IMR-90 (cell line): ENCODE data around the gene SARM1. TPM values are rescaled to one million over a fixed set of nuclear protein-coding genes. Genes with fewer than 3 reads are reported as not detected.

Source experiments
- ATAC-seq: fragments of 200-7000 bp; cut with Tn5 transposase; 2 replicates; pipeline ENCODE4 v1.9.1; 2020; ENCODE audit warnings: low read depth, mild to moderate bottlenecking, moderate library complexity
- BruUV-seq: library from RNA; stranded (reverse); fragments of 400-500 nt; replicated peaks from 2 replicates; lab custom pipeline; 2021; lab: Mats Ljungman, UMichigan
- CTCF ChIA-PET: fragments of 300-600 bp; formaldehyde crosslinking; extraction: SDS; loops from one replicate; lab custom pipeline; 2021; ENCODE audit warnings: antibody characterized with exemption; lab: Yijun Ruan, JAX
- POLR2A ChIA-PET: fragments of 300-600 bp; sonication (Branson Sonifier 250); formaldehyde crosslinking; loops from one replicate; lab custom pipeline; 2022; ENCODE audit warnings: antibody characterized with exemption; ENCODE audit not compliant: unreplicated experiment; lab: Charles Lee
- DNase-seq: peaks from one replicate; pipeline ENCODE4 v3.0.0; 2013
- H2AFZ ChIP-seq: replicated peaks from 2 replicates; pipeline ENCODE3; 2013; ENCODE audit warnings: low read length, mild to moderate bottlenecking; ENCODE audit not compliant: poor library complexity
- H2AK5ac ChIP-seq: 2 replicates; pipeline ENCODE4 v1.6.1; 2013; ENCODE audit warnings: low read depth, low read length, inconsistent platforms
- H2AK9ac ChIP-seq: replicated peaks from 2 replicates; pipeline ENCODE3; 2013; ENCODE audit warnings: mild to moderate bottlenecking, low read depth, low read length, moderate library complexity; ENCODE audit not compliant: poor library complexity
- H2BK120ac ChIP-seq: 2 replicates; pipeline ENCODE4 v1.6.1; 2013; ENCODE audit warnings: low read depth, low read length, inconsistent platforms
- H2BK15ac ChIP-seq: 3 replicates; pipeline ENCODE4 v1.6.1; 2013; ENCODE audit warnings: low read depth, low read length, inconsistent platforms
- H2BK20ac ChIP-seq: 2 replicates; pipeline ENCODE4 v1.6.1; 2013; ENCODE audit warnings: low read depth, mild to moderate bottlenecking, inconsistent platforms, low read length, moderate library complexity
- H2BK5ac ChIP-seq: 2 replicates; pipeline ENCODE4 v1.6.1; 2013; ENCODE audit warnings: mild to moderate bottlenecking, low read depth, low read length, inconsistent platforms; ENCODE audit not compliant: poor library complexity, severe bottlenecking
- H3K14ac ChIP-seq: replicated peaks from 2 replicates; pipeline ENCODE4 v1.6.1; 2013; ENCODE audit warnings: low read depth, low read length, inconsistent platforms
- H3K18ac ChIP-seq: 2 replicates; pipeline ENCODE4 v1.6.1; 2013; ENCODE audit warnings: low read depth, low read length, control low read depth
- H3K23ac ChIP-seq: 2 replicates; pipeline ENCODE4 v1.6.1; 2013; ENCODE audit warnings: low read depth, low read length, inconsistent platforms
- H3K27ac ChIP-seq: 2 replicates; pipeline ENCODE4 v1.5.1; 2013; ENCODE audit warnings: mild to moderate bottlenecking, control low read depth, low read length; ENCODE audit not compliant: insufficient read depth
- H3K27me3 ChIP-seq: 2 replicates; pipeline ENCODE4 v1.6.1; 2013; ENCODE audit warnings: low read length; ENCODE audit not compliant: control insufficient read depth, insufficient read depth
- H3K36me3 ChIP-seq: 2 replicates; pipeline ENCODE4 v1.6.1; 2013; ENCODE audit warnings: low read length, mixed read lengths; ENCODE audit not compliant: control insufficient read depth, insufficient read depth
- H3K4ac ChIP-seq: 2 replicates; pipeline ENCODE4 v1.6.1; 2013; ENCODE audit warnings: low read depth, low read length, inconsistent platforms
- H3K4me1 ChIP-seq: 2 replicates; pipeline ENCODE4 v1.6.1; 2013; ENCODE audit warnings: low read length, mixed read lengths; ENCODE audit not compliant: control insufficient read depth, insufficient read depth
- H3K4me2 ChIP-seq: 2 replicates; pipeline ENCODE4 v1.6.1; 2013; ENCODE audit warnings: low read depth, mild to moderate bottlenecking, control low read depth, low read length, moderate library complexity
- H3K4me3 ChIP-seq: 2 replicates; pipeline ENCODE4 v1.5.1; 2013; ENCODE audit warnings: low read depth, mild to moderate bottlenecking, control low read depth, low read length, moderate library complexity; ENCODE audit not compliant: insufficient read depth
- H3K56ac ChIP-seq: 2 replicates; pipeline ENCODE4 v1.6.1; 2013; ENCODE audit warnings: low read length, inconsistent platforms; ENCODE audit not compliant: insufficient read depth; ENCODE audit errors: extremely low read depth
- H3K79me1 ChIP-seq, 2 experiments: 2 replicates each; pipeline ENCODE4 v1.6.1; 2013; ENCODE audit warnings: low read length in 2 of 2, inconsistent platforms in 1 of 2, low read depth in 1 of 2
- H3K9ac ChIP-seq: 2 replicates; pipeline ENCODE4 v1.6.1; 2013; ENCODE audit warnings: low read depth, low read length, control low read depth
- H3K9me1 ChIP-seq: 2 replicates; pipeline ENCODE4 v1.6.1; 2013; ENCODE audit warnings: low read length, inconsistent platforms; ENCODE audit not compliant: insufficient read depth
- H3K9me3 ChIP-seq: 2 replicates; pipeline ENCODE4 v1.6.1; 2013; ENCODE audit warnings: low read length; ENCODE audit not compliant: control insufficient read depth, insufficient read depth
- H4K20me1 ChIP-seq: 2 replicates; pipeline ENCODE4 v1.6.1; 2013; ENCODE audit warnings: low read length, inconsistent platforms; ENCODE audit not compliant: insufficient read depth
- H4K5ac ChIP-seq: 2 replicates; pipeline ENCODE4 v1.6.1; 2013; ENCODE audit warnings: mild to moderate bottlenecking, low read depth, low read length, control low read depth
- H4K8ac ChIP-seq, 2 experiments: 2 replicates each; pipeline ENCODE4 v1.6.1; 2013; ENCODE audit warnings: low read depth in 2 of 2, low read length in 2 of 2, control low read depth in 1 of 2, inconsistent platforms in 1 of 2
- H4K91ac ChIP-seq: 2 replicates; pipeline ENCODE4 v1.6.1; 2013; ENCODE audit warnings: low read depth, low read length, inconsistent platforms; ENCODE audit not compliant: insufficient read depth
- MAZ ChIP-seq: IDR thresholded peaks from 2 replicates; pipeline ENCODE4 v1.6.1; 2012; ENCODE audit warnings: low read depth, mild to moderate bottlenecking, low read length, improper control_type of control experiment, moderate library complexity, borderline replicate concordance
- MXI1 ChIP-seq: IDR thresholded peaks from 2 replicates; pipeline ENCODE4 v1.6.1; 2012; ENCODE audit warnings: low read depth, mild to moderate bottlenecking, low read length, moderate library complexity, borderline replicate concordance
- POLR2A ChIP-seq: IDR thresholded peaks from 2 replicates; pipeline ENCODE4 v1.6.1; 2012; ENCODE audit warnings: mild to moderate bottlenecking, low read depth, low read length
- RAD21 ChIP-seq: IDR thresholded peaks from 2 replicates; pipeline ENCODE4 v1.6.1; 2012; ENCODE audit warnings: low read length, improper control_type of control experiment
- SMC3 ChIP-seq: fragments of 150-350 bp; IDR thresholded peaks from 2 replicates; pipeline ENCODE4 v1.6.1; 2016; ENCODE audit warnings: low read depth, mild to moderate bottlenecking, antibody characterized with exemption, low read length, moderate library complexity
- WGBS, 2 experiments: methylation state at CpG; one replicate each; pipeline versions ENCODE4 v1.1.5 to v1.1.7; 2013; ENCODE audit warnings: missing lambda C conversion rate in 2 of 2; ENCODE audit not compliant: insufficient read length in 1 of 2; ENCODE audit errors: extremely low coverage in 2 of 2; 5-methylcytosine and 5-hydroxymethylcytosine counted together
- dilution Hi-C: fragments of 300-500 bp; cut with HindIII; formaldehyde crosslinking; loops from one replicate; pipeline ENCODE4 v1.14.3; 2018; ENCODE audit warnings: low sequenced_read_pairs; ENCODE audit not compliant: unreplicated experiment
- in situ Hi-C: fragments of 300-500 bp; cut with MboI; formaldehyde crosslinking; loops from 3 replicates; pipeline ENCODE4 v1.14.3; 2019; ENCODE audit warnings: low sequenced_read_pairs, inconsistent platforms, mixed read lengths
- intact Hi-C: fragments of 100-400 bp; cut with micrococcal nuclease; formaldehyde crosslinking; loops from 2 replicates; pipeline ENCODE4 v1.10.0; 2022
- polyA plus RNA-seq, 3 experiments: library from polyadenylated mRNA; depleted of rRNA; stranded (reverse); fragments of >200 nt; gene quantifications; 2 replicates each; pipeline ENCODE4 v1.2.3, GENCODE V29; 2012; ENCODE audit warnings: low replicate concordance in 1 of 3
- total RNA-seq: library from RNA; depleted of rRNA; stranded (reverse); fragments of >200 nt; gene quantifications from 2 replicates; pipeline ENCODE4 v1.2.3, GENCODE V29; 2012
- TF ChIP-seq, protein P1 (sequence below): fragments of 150-350 bp; IDR thresholded peaks from 2 replicates; pipeline ENCODE4 v1.6.1; 2016; ENCODE audit warnings: low read depth, mild to moderate bottlenecking, low read length, moderate library complexity, borderline replicate concordance

The SARM1 gene
- total and polyA plus RNA-seq, 2 of the 4 experiments (the other 2 are of a cell fraction) = 3.4 to 11.4 TPM

DNA sequence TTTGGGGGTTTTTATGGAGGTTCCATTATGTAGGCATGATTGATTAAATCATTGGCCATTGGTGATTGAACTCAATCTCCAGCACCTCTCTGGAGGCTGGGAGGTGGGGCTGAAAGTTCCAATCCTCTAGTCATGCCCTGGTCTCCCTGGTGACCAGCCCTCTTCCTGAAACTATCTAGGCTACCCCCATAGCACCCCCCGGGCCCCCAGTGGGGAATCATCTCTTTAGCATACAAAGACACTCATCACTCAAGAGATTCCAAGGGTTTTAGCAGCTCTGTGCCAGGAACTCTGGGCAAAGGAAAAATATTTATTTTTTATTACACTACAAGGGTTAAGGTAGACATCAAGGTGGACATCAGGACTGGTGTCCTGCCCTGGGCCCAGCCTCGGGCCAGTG is 23.9 kb downstream of the SARM1 start:
- ChIA-PET CTCF (interaction anchor here (1.1 kb wide), 1 partner anchor 21 kb away, joined by 6 read pairs; no protein-coding TSS in a partner anchor), POLR2A (no interaction called here)
- H2BK20ac ChIP-seq = no peak overlapping the region
- H3K79me1 ChIP-seq = no peaks in the 10 kb centered on the region
- no peaks in the 10 kb centered on the region for H4K20me1 ChIP-seq
- H2AFZ ChIP-seq = no peak overlapping the region
- no peaks in the 10 kb centered on the region for H3K27me3 ChIP-seq
- H3K4me1 ChIP-seq = peaks cover 9% of the 10 kb centered on the region
- no peak overlapping the region for H4K91ac ChIP-seq
- peaks cover 19% of the 10 kb centered on the region; the same call in 1 of the 2 replicates for H3K9me1 ChIP-seq
- no peak overlapping the region for H2BK120ac ChIP-seq
- H3K36me3 ChIP-seq = peaks cover 35% of the 10 kb centered on the region
- H3K27ac ChIP-seq = peak overlapping the region; percentile 66; the same call in 1 of the 2 replicates
- no peak overlapping the region for H3K23ac ChIP-seq
- WGBS, 2 experiments = 60% methylated on average over 1 of the region's 2 CpGs; no CpG with 5 or more reads in 1 of the 2 experiments
- no peak overlapping the region; the same call in 1 of the 2 replicates for H4K5ac ChIP-seq
- no peaks in the 10 kb centered on the region for H3K9me3 ChIP-seq
- H2BK5ac ChIP-seq = no peak overlapping the region
- H3K4ac ChIP-seq = no peak overlapping the region
- H2BK15ac ChIP-seq = no peak overlapping the region
- intact Hi-C loops (no loop called here), in situ Hi-C loops (no loop called here), dilution Hi-C loops (no loop called here)
- DNase-seq = no peak
- no peak overlapping the region for H3K14ac ChIP-seq
- no peak overlapping the region; the same call in 1 of the 2 replicates for H3K18ac ChIP-seq
- ATAC-seq = no peak
- no peak overlapping the region for H4K8ac ChIP-seq
- no peak overlapping the region for H3K4me3 ChIP-seq
- H3K9ac ChIP-seq = no peak overlapping the region
- H2AK5ac ChIP-seq = 0 out of 2 replicates have a peak overlapping the region, but pooled peaks have one; percentile 23
- no peak overlapping the region for H2AK9ac ChIP-seq
- H3K56ac ChIP-seq = no peak overlapping the region
- TF ChIP-seq POLR2A (no peak), MXI1 (no peak), MAZ (no peak), RAD21 (no peak), SMC3 (no peak)
- TF ChIP-seq, protein P1, sequence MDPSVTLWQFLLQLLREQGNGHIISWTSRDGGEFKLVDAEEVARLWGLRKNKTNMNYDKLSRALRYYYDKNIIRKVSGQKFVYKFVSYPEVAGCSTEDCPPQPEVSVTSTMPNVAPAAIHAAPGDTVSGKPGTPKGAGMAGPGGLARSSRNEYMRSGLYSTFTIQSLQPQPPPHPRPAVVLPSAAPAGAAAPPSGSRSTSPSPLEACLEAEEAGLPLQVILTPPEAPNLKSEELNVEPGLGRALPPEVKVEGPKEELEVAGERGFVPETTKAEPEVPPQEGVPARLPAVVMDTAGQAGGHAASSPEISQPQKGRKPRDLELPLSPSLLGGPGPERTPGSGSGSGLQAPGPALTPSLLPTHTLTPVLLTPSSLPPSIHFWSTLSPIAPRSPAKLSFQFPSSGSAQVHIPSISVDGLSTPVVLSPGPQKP = no peak
- no peak overlapping the region for H3K4me2 ChIP-seq
- BruUV-seq = no TSS peak
